NCI-H460 (cell line): ENCODE results near the gene ATG9A. TPM values are rescaled to one million over a fixed set of nuclear protein-coding genes. Genes with fewer than 3 reads are reported as not detected.

Source experiments
- DNase-seq: peaks from one replicate; pipeline ENCODE4 v3.0.0-alpha.2; 2016; ENCODE audit warnings: low read depth; ENCODE audit errors: extremely low read depth
- total RNA-seq: library from RNA; depleted of rRNA; stranded (reverse); fragments of >200 nt; shearing (Covaris generic); gene quantifications from 2 replicates; pipeline ENCODE4 v1.2.3, GENCODE V29; 2014

ATG9A gene
- total RNA-seq, 1 experiment from 2014 or later, result 44.2 TPM

GRCh38 chr2:219252900-219253752, 23.7 kb upstream of the ATG9A start, which contains the start of gene TUBA4B:
TSS of gene TUBA4B (plus strand) at chr2:219253243. CDS start at chr2:219253408, 165 bp downstream.
- no peak for DNase-seq

- no peak for DNase-seq
Measured at GRCh38 chr2:219252570-219252899, 23.1 kb upstream of the ATG9A start.

GRCh38 chr2:219252084-219252483, 22.6 kb upstream of the ATG9A start:
- no peak for DNase-seq

- DNase-seq, result no peak
Measured at GRCh38 chr2:219251656-219252055, 22.2 kb upstream of the ATG9A start.

GRCh38 chr2:219250049-219250781, 20.8 kb upstream of the ATG9A start:
- no peak for DNase-seq

GRCh38 chr2:219249203-219249980, 20.0 kb upstream of the ATG9A start:
- peak; percentile 46 for DNase-seq

GRCh38 chr2:219248845-219249202, 19.4 kb upstream of the ATG9A start:
- no peak for DNase-seq

GRCh38 chr2:219247678-219248642, 18.5 kb upstream of the ATG9A start:
- DNase-seq, result no peak

GRCh38 chr2:219246559-219246958, 17.1 kb upstream of the ATG9A start:
- DNase-seq, result no peak

GRCh38 chr2:219245899-219246230, 16.4 kb upstream of the ATG9A start:
- no peak for DNase-seq

- DNase-seq, result peak; percentile 90
Measured at GRCh38 chr2:219245148-219245898, 15.9 kb upstream of the ATG9A start, which contains the start of the genes GLB1L and STK16. TSS of gene GLB1L (minus strand) at chr2:219245444. CDS start at chr2:219243573, 1,871 bp downstream. TSS of gene STK16 (plus strand) at chr2:219245479. CDS start at chr2:219246000, 521 bp downstream.

GRCh38 chr2:219244789-219245147, 15.3 kb upstream of the ATG9A start:
- no peak for DNase-seq

- DNase-seq, result no peak
Measured at GRCh38 chr2:219243291-219243761, 13.9 kb upstream of the ATG9A start.

- no peak for DNase-seq
Measured at GRCh38 chr2:219234331-219234730, 4.9 kb upstream of the ATG9A start.

GRCh38 chr2:219230059-219230540, 664 bp upstream of the ATG9A start:
- DNase-seq, result no peak

- no peak for DNase-seq
Measured at GRCh38 chr2:219228911-219229304, 528 bp downstream of the ATG9A start.

- DNase-seq, result no peak
Measured at GRCh38 chr2:219228041-219228910, 1.2 kb downstream of the ATG9A start.

- DNase-seq, result no peak
Measured at GRCh38 chr2:219225350-219225749, 4.1 kb downstream of the ATG9A start.
